Esophagus muscularis mucosa (tissue), 4 donors: ENCODE results near the gene PRKAR1B. TPM values are rescaled to one million over a fixed set of nuclear protein-coding genes. Genes with fewer than 3 reads are reported as not detected.

Experiments used
- DNase-seq: peaks from one replicate; pipeline ENCODE4 v3.0.0-alpha.2; 2017; ENCODE audit errors: extremely low spot score
- H3K27ac ChIP-seq, 4 donors: fragments of 200-600 bp; sonication (generic); replicated peaks in 1 of 4; 1 replicate in 3 of 4; 2 replicates in 1 of 4; pipeline ENCODE4 v1.5.1; 2016 to 2019; ENCODE audit warnings: mild to moderate bottlenecking in 1 of 4
- H3K27me3 ChIP-seq, 4 donors: fragments of 200-600 bp; sonication (generic); one replicate each; pipeline versions ENCODE4 v1.5.1 to v1.6.0; 2016 to 2019
- H3K36me3 ChIP-seq, 4 donors: fragments of 200-600 bp; sonication (generic); one replicate each; pipeline ENCODE4 v1.5.1; 2016 to 2019
- H3K4me1 ChIP-seq, 4 donors: fragments of 200-600 bp; sonication (generic); one replicate each; pipeline ENCODE4 v1.5.1; 2016 to 2019
- H3K4me3 ChIP-seq, 4 donors: fragments of 200-600 bp; sonication (generic); 1 replicate in 2 of 4; 2 replicates in 2 of 4; pipeline ENCODE4 v1.5.1; 2016 to 2019; ENCODE audit warnings: mild to moderate bottlenecking in 4 of 4, moderate library complexity in 1 of 4
- H3K9me3 ChIP-seq, 4 donors: fragments of 200-600 bp; sonication (generic); 1 replicate in 3 of 4; 2 replicates in 1 of 4; pipeline ENCODE4 v1.5.1; 2016 to 2019
- EP300 ChIP-seq: sonication (generic); formaldehyde crosslinking; IDR thresholded peaks from one replicate; pipeline ENCODE4 v1.6.1; 2017; ENCODE audit warnings: antibody characterized with exemption
- POLR2A ChIP-seq: fragments of 450-650 bp; IDR thresholded peaks from one replicate; pipeline ENCODE4 v1.6.1; 2017; ENCODE audit warnings: antibody characterized with exemption, moderate library complexity, mild to moderate bottlenecking, low read depth
- POLR2AphosphoS5 ChIP-seq, 2 donors: sonication (generic); formaldehyde crosslinking; IDR thresholded peaks; one replicate each; pipeline ENCODE4 v1.6.1; 2017; ENCODE audit warnings: antibody characterized with exemption in 2 of 2
- WGBS: methylation state at CpG from one replicate; pipeline ENCODE4 v1.1.5; 2018; 5-methylcytosine and 5-hydroxymethylcytosine counted together
- intact Hi-C: fragments of 100-400 bp; cut with DNase I; formaldehyde crosslinking; loops from one replicate; pipeline ENCODE4 v1.15.1; 2023
- total RNA-seq, 4 donors: library from RNA; depleted of rRNA; stranded (reverse); fragments of >200 nt; gene quantifications; one replicate each; pipeline versions ENCODE4 v1.1.0 to v1.2.1, GENCODE V29; 2016
- TF ChIP-seq, protein P1 (sequence below), 3 experiments: fragments of 200-600 bp in 2 of 3; fragments of 450-650 bp in 1 of 3; sonication (generic) in 2 of 3; IDR thresholded peaks; one replicate each; pipeline ENCODE4 v1.5.1; 2017 to 2019; ENCODE audit warnings: antibody characterized with exemption in 3 of 3, mild to moderate bottlenecking in 2 of 3, moderate library complexity in 1 of 3

The PRKAR1B gene
- total RNA-seq, 4 donors from 2014 or later, result 15.4 to 46.9 (median 31.4) TPM

GRCh38 chr7:564176-564865, 162.8 kb downstream of the PRKAR1B start:
- TF ChIP-seq, protein P1, sequence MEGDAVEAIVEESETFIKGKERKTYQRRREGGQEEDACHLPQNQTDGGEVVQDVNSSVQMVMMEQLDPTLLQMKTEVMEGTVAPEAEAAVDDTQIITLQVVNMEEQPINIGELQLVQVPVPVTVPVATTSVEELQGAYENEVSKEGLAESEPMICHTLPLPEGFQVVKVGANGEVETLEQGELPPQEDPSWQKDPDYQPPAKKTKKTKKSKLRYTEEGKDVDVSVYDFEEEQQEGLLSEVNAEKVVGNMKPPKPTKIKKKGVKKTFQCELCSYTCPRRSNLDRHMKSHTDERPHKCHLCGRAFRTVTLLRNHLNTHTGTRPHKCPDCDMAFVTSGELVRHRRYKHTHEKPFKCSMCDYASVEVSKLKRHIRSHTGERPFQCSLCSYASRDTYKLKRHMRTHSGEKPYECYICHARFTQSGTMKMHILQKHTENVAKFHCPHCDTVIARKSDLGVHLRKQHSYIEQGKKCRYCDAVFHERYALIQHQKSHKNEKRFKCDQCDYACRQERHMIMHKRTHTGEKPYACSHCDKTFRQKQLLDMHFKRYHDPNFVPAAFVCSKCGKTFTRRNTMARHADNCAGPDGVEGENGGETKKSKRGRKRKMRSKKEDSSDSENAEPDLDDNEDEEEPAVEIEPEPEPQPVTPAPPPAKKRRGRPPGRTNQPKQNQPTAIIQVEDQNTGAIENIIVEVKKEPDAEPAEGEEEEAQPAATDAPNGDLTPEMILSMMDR (IDR thresholded peaks at IDR 0.05), result no peak
- TF ChIP-seq POLR2AphosphoS5 (IDR thresholded peaks at IDR 0.05) (no peak), POLR2A (no peak), EP300 (no peak)
- no peak for DNase-seq
- Histone ChIP-seq H3K27me3 (no peaks in the 10 kb centered on the region), H3K9me3 (no peaks in the 10 kb centered on the region), H3K4me3 (no peak overlapping the region), H3K27ac (no peak overlapping the region), H3K4me1 (peaks cover 0 to 17% (median 5%) of the 10 kb centered on the region in 4 donors), H3K36me3 (no peaks in the 10 kb centered on the region)
- intact Hi-C loops, result no loop called here
- 89% methylated on average over 19 of the region's 26 CpGs for WGBS

DNA sequence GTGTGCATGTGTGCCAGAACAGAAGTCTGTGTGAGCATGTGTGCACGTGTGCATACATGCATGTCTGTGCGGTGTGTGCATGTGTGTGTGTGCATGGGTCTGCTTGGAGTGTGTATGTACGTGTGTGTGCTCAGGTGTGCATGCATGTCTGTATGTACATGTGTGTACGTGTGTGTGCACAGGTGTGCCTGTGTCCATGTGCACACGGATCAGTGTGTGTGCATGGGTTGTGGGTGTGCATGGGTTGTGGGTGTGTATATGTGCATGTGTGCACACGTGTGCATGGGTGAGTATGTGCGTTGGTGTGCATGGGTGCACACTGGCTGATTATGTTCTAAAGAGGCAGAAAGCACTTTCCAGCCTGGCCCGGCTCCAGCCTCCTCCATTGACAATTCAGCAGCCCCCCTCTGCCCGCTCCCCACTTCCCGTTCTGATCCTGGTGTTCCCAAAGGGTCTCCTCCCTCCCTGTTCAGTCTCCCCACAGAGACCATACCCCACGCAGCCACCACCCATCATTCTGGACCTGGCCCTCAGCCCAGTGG, 163.4 kb downstream of the PRKAR1B start:
- no peaks in the 10 kb centered on the region for H3K27me3 ChIP-seq
- peaks cover 0 to 12% (median 4%) of the 10 kb centered on the region in 4 donors for H3K4me1 ChIP-seq
- TF ChIP-seq POLR2A (no peak), EP300 (no peak), POLR2AphosphoS5 (IDR thresholded peaks at IDR 0.05) (no peak)
- TF ChIP-seq, protein P1 (IDR thresholded peaks at IDR 0.05), result no peak
- intact Hi-C loops, result no loop called here
- 87% methylated on average over 11 of the region's 11 CpGs for WGBS
- no peak for DNase-seq
- H3K27ac ChIP-seq, result no peak overlapping the region
- H3K4me3 ChIP-seq, result no peak overlapping the region
- H3K36me3 ChIP-seq, result no peaks in the 10 kb centered on the region
- no peaks in the 10 kb centered on the region for H3K9me3 ChIP-seq

- over 99% methylated on average over 16 of the region's 17 CpGs for WGBS
- DNase-seq, result no peak
- H3K4me3 ChIP-seq, result no peak overlapping the region
- TF ChIP-seq, protein P1 (IDR thresholded peaks at IDR 0.05), result no peak
- no peaks in the 10 kb centered on the region for H3K9me3 ChIP-seq
- intact Hi-C loops, result no loop called here
- H3K27me3 ChIP-seq, result no peaks in the 10 kb centered on the region
- H3K27ac ChIP-seq, result no peak overlapping the region
- H3K36me3 ChIP-seq, result no peaks in the 10 kb centered on the region
- H3K4me1 ChIP-seq, result peaks cover 0 to 5% (median under 1%) of the 10 kb centered on the region in 4 donors
These were observed 164.1 kb downstream of the PRKAR1B start for GRCh38 chr7:562789-563628.

DNA sequence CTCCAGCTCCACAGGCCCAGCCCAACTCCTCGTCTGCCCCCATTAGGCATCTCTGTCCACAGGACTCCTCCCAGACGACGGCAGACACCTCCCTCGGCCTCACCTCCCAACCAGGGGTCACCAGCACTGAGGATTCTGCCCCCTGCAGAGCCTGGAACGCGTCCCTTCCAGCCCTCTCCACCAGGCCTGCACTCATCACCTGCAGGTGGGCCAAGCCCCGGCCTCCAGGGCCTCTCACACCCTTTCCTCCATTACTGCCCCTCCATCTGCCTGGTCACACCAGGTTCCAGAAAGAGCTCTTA, 164.8 kb downstream of the PRKAR1B start:
- no peak overlapping the region for H3K4me3 ChIP-seq
- peaks cover 0 to 3% (median 0%) of the 10 kb centered on the region in 4 donors for H3K4me1 ChIP-seq
- no peaks in the 10 kb centered on the region for H3K27me3 ChIP-seq
- TF ChIP-seq POLR2AphosphoS5 (IDR thresholded peaks at IDR 0.05) (no peak), POLR2A (no peak), EP300 (no peak)
- TF ChIP-seq, protein P1 (IDR thresholded peaks at IDR 0.05), result no peak
- no peak overlapping the region for H3K27ac ChIP-seq
- 92% methylated on average over 7 of the region's 7 CpGs for WGBS
- DNase-seq, result no peak
- intact Hi-C loops, result no loop called here
- H3K9me3 ChIP-seq, result no peaks in the 10 kb centered on the region
- no peaks in the 10 kb centered on the region for H3K36me3 ChIP-seq
